Heart left ventricle (tissue), 16 donors: ENCODE results near the gene CEACAM21. TPM values are rescaled to one million over a fixed set of nuclear protein-coding genes. Genes with fewer than 3 reads are reported as not detected.
"Not testable (repeated sequence)": the region's sequence is repeated elsewhere in the genome, so short reads cannot be mapped to it uniquely, and the experiment has no call there.

ENCODE experiments used
- ATAC-seq, 4 donors: fragments of 200-7000 bp; cut with Tn5 transposase; one replicate each; pipeline ENCODE4 v1.9.1; 2020 to 2022; ENCODE audit warnings: moderate library complexity in 4 of 4, mild to moderate bottlenecking in 3 of 4, moderate number of reproducible peaks in 1 of 4
- DNase-seq, 5 donors: peaks; one replicate each; pipeline ENCODE4 v3.0.0-alpha.2; 2020
- H3K27ac ChIP-seq, 12 donors: fragments of 200-600 bp; sonication (generic) in 4 of 12; one replicate each; pipeline versions ENCODE4 v1.5.0 to v1.8.0; 2016 to 2022; ENCODE audit warnings: mild to moderate bottlenecking in 2 of 12
- H3K27me3 ChIP-seq, 9 donors: fragments of 200-600 bp; sonication (generic) in 2 of 9; one replicate each; pipeline versions ENCODE4 v1.5.1 to v1.8.0; 2016 to 2022; ENCODE audit warnings: mild to moderate bottlenecking in 3 of 9
- H3K36me3 ChIP-seq, 9 donors: fragments of 200-600 bp; sonication (generic) in 2 of 9; one replicate each; pipeline versions ENCODE4 v1.5.0 to v1.8.0; 2018 to 2022; ENCODE audit warnings: mild to moderate bottlenecking in 2 of 9
- H3K4me1 ChIP-seq, 12 donors: fragments of 200-600 bp; sonication (generic) in 4 of 12; one replicate each; pipeline versions ENCODE4 v1.5.0 to v1.8.0; 2016 to 2022; ENCODE audit warnings: mild to moderate bottlenecking in 3 of 12
- H3K4me3 ChIP-seq, 12 donors: fragments of 200-600 bp; sonication (generic) in 4 of 12; one replicate each; pipeline versions ENCODE4 v1.5.0 to v1.8.0; 2017 to 2022; ENCODE audit warnings: mild to moderate bottlenecking in 9 of 12, moderate library complexity in 4 of 12
- H3K9me3 ChIP-seq, 12 donors: fragments of 200-600 bp; sonication (generic) in 4 of 12; one replicate each; pipeline versions ENCODE4 v1.5.0 to v1.8.0; 2016 to 2022; ENCODE audit warnings: mild to moderate bottlenecking in 1 of 12
- POLR2A ChIP-seq, 2 donors: fragments of 450-650 bp; IDR thresholded peaks; one replicate each; pipeline ENCODE4 v1.6.1; 2017; ENCODE audit warnings: antibody characterized with exemption in 2 of 2, mild to moderate bottlenecking in 2 of 2, moderate library complexity in 2 of 2
- WGBS, 4 donors: extraction: QIAGEN DNeasy Blood & Tissue Kit in 2 of 4; methylation state at CpG; one replicate each; pipeline versions ENCODE4 v1.1.5 to v1.1.7; 2013 to 2018; 5-methylcytosine and 5-hydroxymethylcytosine counted together
- intact Hi-C, 10 donors: fragments of 100-400 bp; cut with DNase I; formaldehyde crosslinking; loops; one replicate each; pipeline versions ENCODE4 v1.11.1 to v1.14.2; 2022
- polyA plus RNA-seq, 2 donors: library from polyadenylated mRNA; stranded (reverse); fragments of 200-250 nt; gene quantifications; one replicate each; pipeline ENCODE4 v1.2.3, GENCODE V29; 2013
- total RNA-seq, 9 donors: library from RNA; depleted of rRNA in 2 of 9; stranded (reverse); fragments of >200 nt in 2 of 9; fragmentation: NEBNext Ultra II Directional in 3 of 9; extraction: Animal tissue kit (Norgen Biotek cat#: 25700) in 3 of 9; gene quantifications; one replicate each; pipeline versions ENCODE4 v1.1.0 to v1.2.4, GENCODE V29; 2016 to 2023
- TF ChIP-seq, protein P1 (sequence below), 12 donors: fragments of 200-600 bp; sonication (generic) in 4 of 12; IDR thresholded peaks; one replicate each; pipeline versions ENCODE4 v1.5.0 to v1.8.0; 2018 to 2022; ENCODE audit warnings: antibody characterized with exemption in 12 of 12, mild to moderate bottlenecking in 5 of 12
- donor health status: ischemic (EF 13 %, LVEDD 7.1; RV severe dilation, severe dysfunction).
- donor health status: healthy with polysubstance abuse.
- donor health status: DM: no; HTN: yes; CAD: no.
- donor health status: DM: no; HTN: no; CAD: no.
- donor health status: ischemic (EF 25% LVEDD 6.9; RV normal size, moderate dysfunction).
- donor health status: ischemic (EF 25% LVEDD 5.7; RV mildly dilated, moderate dysfunction).
- donor health status: healthy.
- donor health status: DM: yes; HTN: yes; CAD: no.
- donor health status: ischemic (EF 35%, LVEDD 5.7; RV mildly dilated, moderate dysfunction).
- donor health status: nonischemic (EF 11% LVEDD 7.7; RV severe dilation, severe dysfunction).
- donor health status: DM: yes; HTN: yes; CAD: no.
- donor health status: PGD.
- donor health status: ischemic (EF 29% LVEDD 5.4; RV normal size, mild dysfunction).
- donor health status: nonischemic (EF 23%, LVEDD 6.1; RV moderate dilation, normal function).

The CEACAM21 gene
- total and polyA plus RNA-seq, 11 donors = 0.27 to 5.7 (median 0.56) TPM; not detected in 2

DNA sequence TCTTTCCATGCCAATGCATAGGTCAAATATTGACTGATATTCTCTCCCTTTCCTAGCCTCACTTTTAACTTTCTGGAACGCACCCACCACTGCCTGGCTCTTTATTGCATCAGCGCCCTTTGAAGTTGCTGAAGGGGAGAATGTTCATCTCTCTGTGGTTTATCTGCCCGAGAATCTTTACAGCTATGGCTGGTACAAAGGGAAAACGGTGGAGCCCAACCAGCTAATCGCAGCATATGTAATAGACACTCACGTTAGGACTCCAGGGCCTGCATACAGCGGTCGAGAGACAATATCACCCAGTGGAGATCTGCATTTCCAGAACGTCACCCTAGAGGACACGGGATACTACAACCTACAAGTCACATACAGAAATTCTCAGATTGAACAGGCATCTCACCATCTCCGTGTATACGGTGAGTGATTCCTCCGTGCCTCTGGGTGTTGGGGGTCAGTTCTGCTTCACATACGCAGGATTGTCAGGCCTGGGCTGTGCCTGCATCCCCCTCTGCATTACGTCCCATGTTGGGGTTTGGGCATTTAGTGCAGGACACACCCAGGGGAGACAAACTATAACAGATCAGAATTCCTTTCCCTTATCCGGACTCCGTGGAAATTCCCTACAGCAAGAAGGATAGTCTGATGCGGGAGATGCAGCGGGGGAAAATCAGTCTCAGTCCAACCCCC lies 1.3 kb downstream of the CEACAM21 start:
- Histone ChIP-seq H3K4me1 (peaks cover 0 to 27% (median 0%) of the 10 kb centered on the region in 12 donors), H3K27ac (no peak overlapping the region), H3K36me3 (peaks cover 0 to 15% (median 0%) of the 10 kb centered on the region in 9 donors), H3K9me3 (peaks cover 0 to 20% (median 5%) of the 10 kb centered on the region in 12 donors), H3K4me3 (no peak overlapping the region), H3K27me3 (peaks cover 0 to 6% (median 0%) of the 10 kb centered on the region in 9 donors)
- intact Hi-C loops = loop anchor here in 3 of 10 donors (10.0 kb wide), 1 partner anchor 372 kb away; no protein-coding TSS in a partner anchor
- TF ChIP-seq POLR2A (IDR thresholded peaks at IDR 0.05) = no peak
- TF ChIP-seq, protein P1, sequence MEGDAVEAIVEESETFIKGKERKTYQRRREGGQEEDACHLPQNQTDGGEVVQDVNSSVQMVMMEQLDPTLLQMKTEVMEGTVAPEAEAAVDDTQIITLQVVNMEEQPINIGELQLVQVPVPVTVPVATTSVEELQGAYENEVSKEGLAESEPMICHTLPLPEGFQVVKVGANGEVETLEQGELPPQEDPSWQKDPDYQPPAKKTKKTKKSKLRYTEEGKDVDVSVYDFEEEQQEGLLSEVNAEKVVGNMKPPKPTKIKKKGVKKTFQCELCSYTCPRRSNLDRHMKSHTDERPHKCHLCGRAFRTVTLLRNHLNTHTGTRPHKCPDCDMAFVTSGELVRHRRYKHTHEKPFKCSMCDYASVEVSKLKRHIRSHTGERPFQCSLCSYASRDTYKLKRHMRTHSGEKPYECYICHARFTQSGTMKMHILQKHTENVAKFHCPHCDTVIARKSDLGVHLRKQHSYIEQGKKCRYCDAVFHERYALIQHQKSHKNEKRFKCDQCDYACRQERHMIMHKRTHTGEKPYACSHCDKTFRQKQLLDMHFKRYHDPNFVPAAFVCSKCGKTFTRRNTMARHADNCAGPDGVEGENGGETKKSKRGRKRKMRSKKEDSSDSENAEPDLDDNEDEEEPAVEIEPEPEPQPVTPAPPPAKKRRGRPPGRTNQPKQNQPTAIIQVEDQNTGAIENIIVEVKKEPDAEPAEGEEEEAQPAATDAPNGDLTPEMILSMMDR (IDR thresholded peaks at IDR 0.05) = no peak
- DNase-seq = no peak
- no peak for ATAC-seq
- 83 to 87% (median 83%) methylated on average over 19 of the region's 19 CpGs for WGBS, 4 donors

DNA sequence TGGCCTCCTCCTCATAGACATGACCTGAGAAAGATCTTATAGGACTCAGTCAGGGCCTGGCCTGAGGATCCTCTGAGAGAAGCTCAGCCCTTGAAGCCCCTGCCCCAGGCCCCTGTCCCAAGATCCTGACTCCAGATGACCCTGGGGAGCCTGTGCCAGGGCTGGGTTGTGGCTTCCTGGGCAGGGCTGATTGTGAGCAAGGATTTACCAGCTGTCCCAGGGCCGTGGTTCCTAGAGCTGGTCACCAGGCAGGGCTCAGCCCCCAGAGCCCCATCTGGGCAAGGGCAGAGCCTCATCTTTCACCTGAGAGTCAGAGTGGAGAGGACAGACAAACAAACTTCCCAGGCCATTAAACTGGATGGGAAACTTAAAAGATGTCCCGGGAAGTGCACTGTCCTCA lies 1.9 kb downstream of the CEACAM21 start:
- H3K4me3 ChIP-seq = no peak overlapping the region
- whole genome bisulfite sequencing, 4 donors = 64 to 80% (median 73%) methylated on average over 1 to 2 of the region's 2 CpGs
- intact Hi-C loops = loop anchor here in 3 of 10 donors (10.0 kb wide), 1 partner anchor 373 kb away; no protein-coding TSS in a partner anchor
- H3K36me3 ChIP-seq = peaks cover 0 to 15% (median 0%) of the 10 kb centered on the region in 9 donors
- peaks cover 0 to 6% (median 0%) of the 10 kb centered on the region in 9 donors for H3K27me3 ChIP-seq
- peaks cover 0 to 24% (median 8%) of the 10 kb centered on the region in 12 donors for H3K9me3 ChIP-seq
- ATAC-seq (no peak), DNase-seq (no peak)
- peaks cover 0 to 27% (median 0%) of the 10 kb centered on the region in 12 donors for H3K4me1 ChIP-seq
- TF ChIP-seq, protein P1 (IDR thresholded peaks at IDR 0.05) = no peak
- TF ChIP-seq POLR2A (IDR thresholded peaks at IDR 0.05) = no peak
- no peak overlapping the region for H3K27ac ChIP-seq

DNA sequence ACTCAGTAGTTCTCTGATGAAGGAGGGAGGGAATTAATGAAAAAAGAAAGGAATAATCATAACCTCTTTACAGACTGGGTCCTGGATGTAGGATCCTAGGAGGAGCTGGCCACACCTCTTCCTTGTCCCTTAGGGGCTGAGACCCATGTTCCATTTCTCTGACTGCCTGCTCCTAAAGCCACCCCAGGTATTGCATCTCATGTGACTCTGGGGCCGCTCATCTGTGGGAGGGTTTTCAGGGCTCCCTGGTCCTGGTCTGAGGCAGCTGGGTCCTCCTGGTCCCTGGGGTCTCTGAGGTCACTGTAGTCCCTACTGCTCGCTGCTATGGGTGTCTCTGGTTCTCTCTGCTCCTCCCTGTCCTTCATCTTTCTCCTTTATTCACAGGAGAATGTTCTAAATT lies 2.9 kb downstream of the CEACAM21 start:
- intact Hi-C loops = loop anchor here in 3 of 10 donors (10.0 kb wide), 1 partner anchor 374 kb away; no protein-coding TSS in a partner anchor
- DNase-seq (no peak), ATAC-seq (no peak)
- no peak overlapping the region for H3K4me3 ChIP-seq
- TF ChIP-seq POLR2A (IDR thresholded peaks at IDR 0.05) = no peak
- TF ChIP-seq, protein P1 (IDR thresholded peaks at IDR 0.05) = no peak
- 59 to 77% (median 70%) methylated on average over 2 of the region's 2 CpGs for WGBS, 4 donors
- H3K27ac ChIP-seq = no peak overlapping the region
- peaks cover 0 to 15% (median 0%) of the 10 kb centered on the region in 9 donors for H3K36me3 ChIP-seq
- H3K9me3 ChIP-seq = peaks cover 0 to 25% (median 8%) of the 10 kb centered on the region in 12 donors
- H3K4me1 ChIP-seq = peaks cover 0 to 27% (median 0%) of the 10 kb centered on the region in 12 donors
- H3K27me3 ChIP-seq = peaks cover 0 to 4% (median 0%) of the 10 kb centered on the region in 9 donors

DNA sequence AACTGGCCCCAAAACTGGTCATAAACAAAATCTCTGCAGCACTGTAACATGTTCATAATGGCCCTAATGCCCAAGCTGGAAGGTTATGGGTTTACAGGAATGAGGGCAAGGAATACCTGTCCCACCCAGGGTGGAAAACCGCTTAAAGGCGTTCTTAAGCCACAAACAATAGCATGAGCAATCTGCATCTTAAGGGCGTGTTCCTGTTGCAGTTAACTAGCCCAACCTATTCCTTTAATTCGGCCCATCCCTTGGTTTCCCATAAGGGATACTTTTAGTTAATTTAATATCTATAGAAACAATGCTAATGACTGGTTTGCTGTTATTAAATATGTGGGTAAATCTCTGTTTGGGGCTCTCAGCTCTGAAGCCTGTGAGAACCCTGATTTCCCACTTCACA lies 5.1 kb downstream of the CEACAM21 start:
- H3K9me3 ChIP-seq = peaks cover 0 to 25% (median 8%) of the 10 kb centered on the region in 12 donors
- 62 to 84% (median 72%) methylated on average over 4 of the region's 4 CpGs for WGBS, 4 donors
- intact Hi-C loops, H3K4me3 ChIP-seq, ATAC-seq, H3K27me3 ChIP-seq, DNase-seq, H3K27ac ChIP-seq: not testable (repeated sequence)
- H3K36me3 ChIP-seq = peaks cover 0 to 15% (median 0%) of the 10 kb centered on the region in 9 donors
- peaks cover 0 to 18% (median 0%) of the 10 kb centered on the region in 12 donors for H3K4me1 ChIP-seq

DNA sequence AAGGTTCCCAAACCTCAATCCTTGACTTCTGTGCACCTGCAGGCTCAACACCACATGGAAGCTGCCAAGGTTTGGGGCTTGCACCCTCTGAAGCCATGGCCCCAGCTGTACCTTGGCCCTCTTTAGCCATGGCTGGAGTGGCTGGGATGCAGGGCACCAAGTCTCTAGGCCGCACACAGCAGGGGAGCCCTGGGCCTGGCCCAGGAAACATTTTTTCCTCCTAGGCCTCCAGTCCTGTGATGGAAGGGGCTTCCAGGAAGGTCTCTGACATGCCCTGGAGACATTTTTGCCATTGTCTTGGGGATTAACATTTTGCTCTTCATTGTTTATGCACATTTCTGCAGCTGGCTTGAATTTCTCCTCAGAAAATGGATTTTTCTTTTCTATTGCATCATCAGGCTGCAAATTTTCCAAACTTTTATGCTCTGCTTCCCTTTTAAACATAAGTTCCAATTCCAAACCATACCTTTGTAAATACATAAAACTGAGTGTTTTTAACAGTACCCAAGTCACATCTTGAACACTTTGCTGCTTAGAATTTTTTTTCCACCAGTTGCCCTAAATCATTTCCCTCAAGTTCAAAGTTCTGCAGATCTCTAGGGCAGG lies 6.7 kb downstream of the CEACAM21 start:
- ATAC-seq, H3K27me3 ChIP-seq, intact Hi-C loops, H3K4me1 ChIP-seq, DNase-seq, H3K27ac ChIP-seq, H3K4me3 ChIP-seq: not testable (repeated sequence)
- 80 to 100% (median 95%) methylated on average over 1 of the region's 1 CpG for WGBS, 4 donors
- Histone ChIP-seq H3K36me3 (peaks cover 0 to 15% (median 0%) of the 10 kb centered on the region in 9 donors), H3K9me3 (peaks cover 0 to 25% (median 8%) of the 10 kb centered on the region in 12 donors)
